ENCODE data around the gene NDE1. TPM values are rescaled to one million over a fixed set of nuclear protein-coding genes. Genes with fewer than 3 reads are reported as not detected.

Gene NDE1
- total and polyA plus RNA-seq, 4 donors = 2.5 to 17.3 (median 4.4) TPM

GRCh38 chr16:15770512-15770911 is 120.5 kb downstream of the NDE1 start:
- H3K27me3 ChIP-seq (ENCODE audit: control insufficient read depth in 4 of 4, insufficient read depth in 4 of 4, low read length in 3 of 4) = no peaks in the 10 kb centered on the region
- no peak overlapping the region for H3K27ac ChIP-seq (ENCODE audit: low read depth in 1 of 2, low read length in 2 of 2)
- 74% methylated on average over 3 of the region's 3 CpGs for WGBS
- no peaks in the 10 kb centered on the region for H3K9me3 ChIP-seq (ENCODE audit: control insufficient read depth in 4 of 4, low read length in 3 of 4)
- DNase-seq (ENCODE audit: low spot score) = no peak
- H3K4me1 ChIP-seq (ENCODE audit: control insufficient read depth in 4 of 4, insufficient read depth in 4 of 4, low read length in 3 of 4) = no peaks in the 10 kb centered on the region
- H3K4me3 ChIP-seq (ENCODE audit: low read depth in 1 of 3, low read length in 3 of 3) = no peak overlapping the region
- H3K36me3 ChIP-seq (ENCODE audit: control insufficient read depth in 4 of 4, insufficient read depth in 3 of 4, low read depth in 1 of 4, low read length in 3 of 4) = no peaks in the 10 kb centered on the region
- no peak for TF ChIP-seq NR2F2 (IDR thresholded peaks at IDR 0.05)
- no peak for TF ChIP-seq JUND (IDR thresholded peaks at IDR 0.05)
- no peak for TF ChIP-seq CTCF (IDR thresholded peaks at IDR 0.05; ENCODE audit: low read depth, low read length, missing input control)
- no peak for TF ChIP-seq HNF4A (conservative IDR thresholded peaks at IDR 0.05)
- no peak for TF ChIP-seq EGR1 (IDR thresholded peaks at IDR 0.05; ENCODE audit: low read depth in 2 of 2)
- no peak for TF ChIP-seq YY1 (IDR thresholded peaks at IDR 0.05)
- TF ChIP-seq RAD21 (IDR thresholded peaks at IDR 0.05) = no peak
- TF ChIP-seq SP1 (IDR thresholded peaks at IDR 0.05) = peak; percentile 3
- no peak overlapping the region for H3K9ac ChIP-seq (ENCODE audit: low read depth in 1 of 2, low read length in 2 of 2)

GRCh38 chr16:15771694-15772093 is 121.6 kb downstream of the NDE1 start:
- 84% methylated on average over 7 of the region's 7 CpGs for WGBS
- TF ChIP-seq SP1 (IDR thresholded peaks at IDR 0.05) = no peak
- no peak for TF ChIP-seq EGR1 (IDR thresholded peaks at IDR 0.05; ENCODE audit: low read depth in 2 of 2)
- TF ChIP-seq ATF3 (IDR thresholded peaks at IDR 0.05) = no peak
- TF ChIP-seq RXRA (IDR thresholded peaks at IDR 0.05) = no peak
- no peak for TF ChIP-seq GABPA (IDR thresholded peaks at IDR 0.05 in 1 of 2, conservative IDR thresholded peaks at IDR 0.05 in 1 of 2)
- no peak for TF ChIP-seq FOXA2 (IDR thresholded peaks at IDR 0.05)
- no peak for TF ChIP-seq REST (IDR thresholded peaks at IDR 0.05)
- TF ChIP-seq YY1 (IDR thresholded peaks at IDR 0.05) = no peak
- H3K36me3 ChIP-seq (ENCODE audit: control insufficient read depth in 4 of 4, insufficient read depth in 3 of 4, low read depth in 1 of 4, low read length in 3 of 4) = no peaks in the 10 kb centered on the region
- H3K4me3 ChIP-seq (ENCODE audit: low read depth in 1 of 3, low read length in 3 of 3) = no peak overlapping the region
- no peaks in the 10 kb centered on the region for H3K27me3 ChIP-seq (ENCODE audit: control insufficient read depth in 4 of 4, insufficient read depth in 4 of 4, low read length in 3 of 4)
- H3K4me1 ChIP-seq (ENCODE audit: control insufficient read depth in 4 of 4, insufficient read depth in 4 of 4, low read length in 3 of 4) = no peaks in the 10 kb centered on the region
- H3K27ac ChIP-seq (ENCODE audit: low read depth in 1 of 2, low read length in 2 of 2) = no peak overlapping the region
- DNase-seq (ENCODE audit: low spot score) = no peak
- no peak overlapping the region for H3K9ac ChIP-seq (ENCODE audit: low read depth in 1 of 2, low read length in 2 of 2)
- H3K9me3 ChIP-seq (ENCODE audit: control insufficient read depth in 4 of 4, low read length in 3 of 4) = no peaks in the 10 kb centered on the region

Measured in liver (tissue), 9 donors.